IPS-NIHi7 (cell line): Measurements from ENCODE around the gene ARMC9.
"Not testable (repeated sequence)": the region's sequence is repeated elsewhere in the genome, so short reads cannot be mapped to it uniquely, and the experiment has no call there.

Source experiments
- DNase-seq: peaks from one replicate; pipeline ENCODE4 v3.0.0; 2012; ENCODE audit warnings: mixed read lengths; ENCODE audit errors: extremely low spot score

The ARMC9 gene

DNA sequence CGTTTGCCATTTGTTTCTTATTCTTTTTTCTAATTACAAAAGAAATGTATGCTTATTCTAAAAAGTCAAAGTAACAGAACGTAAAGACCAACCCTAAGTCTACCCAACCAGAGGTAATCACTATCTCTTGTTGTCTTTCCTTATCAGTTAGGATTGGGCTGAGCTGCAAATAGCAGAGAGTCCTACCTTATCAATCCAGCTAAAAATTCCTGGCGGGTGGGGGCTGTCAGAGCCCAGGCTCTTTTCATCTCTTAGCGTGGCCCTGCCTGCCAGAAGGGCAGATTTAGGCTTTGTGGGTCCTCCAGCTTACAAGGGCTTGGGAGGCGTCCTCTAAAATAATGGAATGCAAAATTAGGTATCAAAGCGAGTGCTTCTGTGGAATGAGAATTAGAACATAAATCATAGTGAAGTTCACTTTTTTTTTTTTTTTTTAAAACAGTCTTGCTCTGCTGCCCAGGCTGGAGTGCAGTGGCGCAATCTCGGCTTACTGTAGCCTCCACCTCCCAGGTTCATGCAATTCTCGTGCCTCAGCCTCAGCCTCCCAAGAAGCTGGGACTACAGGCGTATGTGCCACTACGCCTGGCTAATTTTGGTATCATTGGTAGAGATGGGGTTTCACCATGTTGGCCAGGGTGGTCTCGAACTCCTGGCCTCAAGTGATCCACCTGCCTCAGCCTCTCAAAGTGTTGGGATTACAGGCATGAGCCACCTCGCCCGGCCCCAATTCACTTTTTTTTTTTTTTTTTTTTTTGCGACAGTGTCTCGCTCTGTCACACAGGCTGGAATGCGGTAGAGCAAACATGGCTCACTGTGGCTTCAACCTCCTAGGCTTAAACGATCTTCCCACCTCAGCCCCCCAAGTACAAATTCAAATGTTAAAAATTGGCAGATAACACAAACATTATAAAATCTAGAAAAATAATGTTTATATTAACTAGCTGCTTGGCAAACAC, 139.7 kb downstream of the ARMC9 start:
- no peak for DNase-seq

DNA sequence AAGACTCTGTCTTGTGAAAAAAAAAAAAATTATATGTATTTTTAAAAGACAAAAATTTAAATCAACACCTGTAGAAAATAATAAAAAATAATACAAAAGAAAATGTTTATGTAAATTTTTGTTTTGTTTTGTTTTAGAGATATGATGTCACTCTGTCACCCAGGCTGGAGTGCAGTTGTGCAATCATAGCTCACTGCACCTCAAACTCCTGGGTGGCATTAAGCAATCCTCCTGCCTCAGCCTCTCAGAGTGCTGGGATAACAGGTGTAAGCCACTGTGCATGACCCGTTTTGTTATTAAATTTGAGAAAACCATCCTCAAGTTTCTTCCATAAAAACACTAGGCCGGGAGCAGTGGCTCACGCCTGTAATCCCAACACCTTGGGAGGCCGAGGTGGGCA, 140.9 kb downstream of the ARMC9 start:
- DNase-seq = no peak

DNA sequence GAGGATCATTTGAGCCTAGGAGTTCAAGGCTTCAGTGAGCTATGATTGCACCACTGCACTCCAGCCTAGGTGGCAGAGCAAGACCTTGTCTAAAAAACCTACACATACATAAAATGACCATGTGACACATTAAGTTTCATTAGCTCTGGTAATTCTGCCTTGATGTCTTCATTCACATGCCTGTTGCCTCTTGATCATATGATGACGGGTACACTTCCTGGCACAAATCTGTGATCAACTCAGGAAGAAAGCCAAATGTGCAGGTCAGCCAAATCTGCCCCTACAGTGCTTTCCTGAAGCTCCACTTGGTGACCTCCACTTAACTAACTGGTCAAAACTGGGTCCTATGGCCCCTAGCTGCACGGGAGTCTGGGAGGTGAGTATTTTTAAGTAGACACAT, 142.7 kb downstream of the ARMC9 start:
- DNase-seq = no peak

DNA sequence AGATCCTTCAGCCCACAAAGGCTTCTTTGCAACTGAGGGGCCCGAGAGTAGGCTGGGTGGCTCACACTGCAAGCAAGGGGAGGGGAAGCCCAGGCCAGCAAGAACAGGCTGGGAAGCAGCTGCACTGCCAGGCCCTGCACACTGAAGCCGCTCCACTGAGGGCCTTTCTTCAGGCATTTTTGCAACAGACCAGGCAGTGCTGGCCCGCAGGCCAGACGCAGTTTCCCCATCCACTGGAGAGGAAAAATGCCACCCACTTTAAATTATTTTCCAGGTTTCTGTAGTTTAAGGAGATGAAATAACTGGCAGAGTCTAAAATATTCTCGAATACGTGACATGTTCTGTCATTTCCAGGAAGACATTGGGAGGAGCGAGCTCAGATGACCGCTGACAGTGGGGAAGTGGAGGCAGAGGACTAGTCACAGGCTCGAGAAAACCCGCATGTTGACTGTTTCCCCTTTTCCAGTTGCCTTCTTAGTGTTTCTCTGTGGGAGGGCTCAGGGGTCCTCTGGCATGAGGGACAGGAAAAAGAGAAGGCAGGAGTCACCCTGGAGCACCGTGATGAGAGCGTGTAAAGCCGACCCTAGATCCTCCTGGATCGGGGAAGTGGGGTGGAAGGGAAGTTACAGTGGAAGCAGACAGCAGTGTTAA, 143.8 kb downstream of the ARMC9 start:
- DNase-seq = peak; percentile 26

DNA sequence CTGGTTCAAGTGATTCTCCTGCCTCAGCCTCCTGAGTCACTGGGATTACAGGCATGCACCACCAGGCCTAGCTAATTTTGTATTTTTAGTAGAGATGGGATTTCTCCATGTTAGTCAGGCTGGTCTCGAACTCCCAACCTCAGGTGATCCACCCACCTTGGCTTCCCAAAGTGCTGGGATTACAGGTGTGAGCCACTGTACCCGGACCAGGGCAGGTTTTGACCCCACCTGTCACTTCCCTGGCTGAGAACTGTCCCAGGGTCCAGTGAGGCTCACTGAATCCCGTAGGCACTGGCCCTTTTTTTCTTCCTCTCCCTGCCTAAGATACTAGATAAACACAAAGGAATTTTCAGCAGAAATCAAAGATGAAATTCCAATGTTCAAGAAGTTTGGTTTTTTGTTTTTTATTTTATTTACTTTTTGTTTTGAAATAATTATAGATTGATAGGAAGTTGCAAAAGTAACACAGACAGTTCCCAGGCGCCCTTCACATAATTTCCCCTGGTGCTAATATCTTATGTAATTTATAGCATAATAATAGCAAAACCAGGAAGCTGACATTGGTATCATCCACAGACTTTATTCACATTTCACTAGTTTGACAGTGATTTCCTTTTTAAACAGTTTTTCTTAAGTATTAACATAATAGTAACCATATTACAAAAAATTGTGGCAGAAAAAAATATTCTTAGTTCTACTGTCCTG, 144.7 kb downstream of the ARMC9 start:
- peak; percentile 3 for DNase-seq

DNA sequence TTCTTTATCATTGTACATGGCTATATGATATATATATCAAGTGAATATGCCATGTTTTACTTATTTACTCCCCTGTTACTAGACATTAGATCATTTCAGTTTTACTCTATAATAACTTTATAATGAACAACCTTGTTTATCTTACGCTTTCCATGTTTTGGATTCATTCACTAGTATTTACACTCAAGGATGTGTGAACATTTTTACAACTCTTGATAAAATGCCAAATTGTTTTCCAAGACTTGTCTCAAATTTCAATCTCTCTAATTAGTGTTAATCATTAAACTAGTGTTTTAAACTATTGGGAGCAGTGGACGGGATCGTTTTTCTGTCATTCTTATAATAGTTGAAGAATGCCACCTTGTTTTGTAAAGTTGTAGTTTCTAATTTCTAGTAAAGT, 145.6 kb downstream of the ARMC9 start:
- no peak for DNase-seq

DNA sequence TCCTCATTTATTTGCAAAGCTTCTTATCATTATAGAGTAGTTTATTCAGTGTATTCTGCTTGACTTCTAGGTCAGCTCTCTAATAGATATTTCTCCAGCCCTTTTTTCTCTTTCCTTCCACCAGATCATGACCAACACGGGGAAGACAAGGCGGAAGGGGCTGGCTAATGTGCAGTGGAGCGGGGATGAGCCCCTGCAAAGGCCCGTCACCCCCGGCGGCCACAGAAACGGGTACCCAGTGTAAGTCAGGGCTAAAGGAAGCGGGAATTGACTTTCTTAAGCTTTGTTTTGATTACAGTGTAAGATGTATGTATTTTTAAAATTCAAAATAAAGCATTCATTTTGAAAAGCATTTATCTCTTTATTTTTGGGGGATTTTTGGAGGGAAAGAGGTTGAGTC, 146.4 kb downstream of the ARMC9 start:
- DNase-seq = peak; percentile 7

DNA sequence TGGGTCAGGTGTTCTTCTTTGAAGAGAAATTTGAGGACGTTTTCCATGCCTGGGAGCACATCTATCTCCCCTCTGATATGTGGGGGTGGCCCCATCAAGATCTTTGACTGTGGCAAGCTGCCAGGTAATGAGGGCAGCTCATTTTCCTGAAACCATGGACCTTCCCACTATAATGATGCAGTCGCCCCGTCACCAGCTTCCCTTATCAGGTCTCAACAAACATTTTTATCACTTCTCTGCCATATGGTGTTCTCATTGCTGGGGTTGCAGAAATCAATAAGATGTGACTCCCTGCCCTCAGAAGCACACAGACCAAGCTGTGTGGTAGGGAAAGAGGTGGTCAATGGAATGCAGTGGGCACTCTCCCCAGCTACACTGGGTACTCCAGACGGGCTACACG, 148.7 kb downstream of the ARMC9 start:
- peak; percentile 3 for DNase-seq

DNA sequence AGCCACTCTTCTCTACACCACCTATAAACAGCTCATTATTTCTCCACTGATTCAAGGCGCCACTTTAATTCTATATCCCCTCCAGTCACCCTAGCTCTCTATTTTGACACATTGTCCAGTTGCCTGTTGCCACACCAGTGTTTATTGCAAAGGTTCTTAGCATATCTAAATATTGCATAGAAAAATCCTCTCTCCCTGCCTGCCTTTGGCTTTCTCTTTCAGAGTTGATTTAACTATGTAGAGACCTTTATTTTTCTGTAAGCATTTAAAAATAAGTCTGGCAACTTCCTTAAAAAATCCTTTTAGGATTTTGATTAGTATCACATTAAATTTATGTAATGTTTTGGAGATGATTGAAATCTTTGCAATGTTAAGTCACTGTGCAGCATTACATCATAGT, 149.2 kb downstream of the ARMC9 start:
- peak; percentile 0 for DNase-seq

DNA sequence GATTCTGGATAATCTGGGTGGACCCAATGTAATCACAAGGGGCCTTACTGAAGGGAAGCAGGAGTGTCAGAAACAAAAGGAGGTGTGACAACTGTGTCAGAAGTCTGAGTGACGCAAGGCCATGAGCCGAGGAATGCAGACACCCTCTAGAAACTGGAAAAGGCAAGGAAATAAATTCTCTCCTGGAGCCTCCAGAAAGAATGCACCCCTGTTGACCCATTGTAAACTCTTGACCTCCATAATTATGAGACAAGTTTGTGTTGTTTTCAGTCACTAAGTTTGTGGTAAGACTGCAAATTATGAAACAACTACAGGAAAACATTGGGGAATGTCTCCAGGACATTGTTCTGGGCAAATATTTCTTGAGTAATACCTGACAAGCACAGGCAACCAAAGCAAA, 149.7 kb downstream of the ARMC9 start:
- DNase-seq = peak; percentile 3

DNA sequence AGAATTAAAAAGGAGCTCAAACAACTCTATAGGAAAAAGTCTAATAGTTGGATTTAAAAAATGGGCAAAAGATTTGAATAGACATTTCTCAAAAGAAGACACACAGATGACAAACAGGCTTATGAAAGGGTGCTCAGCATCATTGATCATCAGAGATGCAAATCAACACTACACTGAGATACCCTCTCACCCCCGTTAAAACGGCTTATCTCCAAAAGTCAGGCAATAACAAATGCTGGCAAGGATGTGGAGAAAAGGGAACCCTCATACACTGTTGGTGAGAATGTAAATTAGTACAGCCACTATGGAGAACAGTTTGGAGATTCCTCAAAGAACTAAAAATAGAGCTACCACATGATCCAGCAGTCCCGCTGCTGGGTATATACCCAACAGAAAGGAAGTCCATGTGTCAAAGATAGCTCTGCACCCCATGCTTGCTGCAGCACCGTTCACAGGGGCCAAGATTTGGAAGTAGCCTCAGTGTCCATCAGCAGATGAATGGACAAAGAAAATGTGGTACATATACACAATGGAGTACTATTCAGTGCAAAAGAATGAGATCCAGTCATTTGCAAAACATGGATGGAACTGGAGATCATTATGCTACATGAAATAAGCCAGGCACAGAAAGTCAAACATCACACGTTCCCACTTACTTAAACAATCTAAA, 150.4 kb downstream of the ARMC9 start:
- DNase-seq = peak; percentile 1

DNA sequence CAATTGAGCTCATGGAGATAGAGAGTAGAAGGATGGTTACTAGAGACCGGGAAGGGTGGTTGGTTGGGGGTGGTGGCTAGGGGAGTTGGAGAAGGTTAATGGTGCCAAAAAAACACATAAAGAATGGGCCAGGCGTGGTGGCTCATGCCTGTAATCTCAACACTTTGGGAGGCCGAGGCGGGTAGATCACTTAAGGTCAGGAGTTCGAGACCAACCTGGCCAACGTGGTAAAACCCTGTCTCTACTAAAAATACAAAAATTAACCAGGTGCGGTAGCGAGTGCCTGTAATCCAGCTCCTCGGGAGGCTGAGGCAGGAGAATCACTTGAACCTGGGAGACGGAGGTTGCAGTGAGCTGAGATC, 150.9 kb downstream of the ARMC9 start:
- DNase-seq = not testable (repeated sequence)

DNA sequence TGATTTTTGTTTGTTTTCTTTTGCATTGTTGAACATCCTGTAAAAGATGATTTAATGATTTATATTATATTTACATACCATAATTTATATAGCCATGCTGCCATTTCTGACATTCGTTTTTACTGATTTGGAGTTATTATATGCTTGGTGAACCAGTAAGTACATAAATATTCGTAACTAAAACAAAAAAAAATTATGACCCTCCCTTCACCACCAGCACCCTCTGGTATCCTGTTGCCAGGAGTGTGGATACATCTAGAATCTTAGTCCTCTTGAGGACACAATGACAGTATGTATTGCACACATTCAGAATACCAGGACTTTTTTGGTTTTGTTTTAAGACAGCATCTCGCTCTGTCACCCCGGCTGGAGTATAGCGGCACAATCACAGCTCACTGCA, 153.2 kb downstream of the ARMC9 start:
- peak; percentile 1 for DNase-seq

DNA sequence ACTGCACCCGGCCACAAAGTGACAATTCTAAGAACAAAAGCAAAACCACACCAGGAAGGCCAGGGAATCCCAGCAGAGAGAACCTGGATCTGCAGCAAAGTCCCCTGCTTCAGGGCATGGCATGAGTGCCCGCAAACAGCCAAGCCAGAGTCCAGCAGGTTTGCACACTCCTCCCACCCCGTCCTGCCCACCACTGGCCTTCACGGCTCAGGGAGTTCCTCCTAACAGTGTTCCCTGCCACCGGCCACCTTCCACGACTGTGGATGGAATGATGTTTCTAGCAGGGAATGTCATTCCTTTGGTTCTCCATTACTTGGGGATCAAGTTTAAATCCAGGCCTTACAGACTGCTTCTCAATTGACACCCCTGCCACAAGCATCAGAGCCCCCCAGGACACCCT, 155.0 kb downstream of the ARMC9 start:
- DNase-seq = no peak

DNA sequence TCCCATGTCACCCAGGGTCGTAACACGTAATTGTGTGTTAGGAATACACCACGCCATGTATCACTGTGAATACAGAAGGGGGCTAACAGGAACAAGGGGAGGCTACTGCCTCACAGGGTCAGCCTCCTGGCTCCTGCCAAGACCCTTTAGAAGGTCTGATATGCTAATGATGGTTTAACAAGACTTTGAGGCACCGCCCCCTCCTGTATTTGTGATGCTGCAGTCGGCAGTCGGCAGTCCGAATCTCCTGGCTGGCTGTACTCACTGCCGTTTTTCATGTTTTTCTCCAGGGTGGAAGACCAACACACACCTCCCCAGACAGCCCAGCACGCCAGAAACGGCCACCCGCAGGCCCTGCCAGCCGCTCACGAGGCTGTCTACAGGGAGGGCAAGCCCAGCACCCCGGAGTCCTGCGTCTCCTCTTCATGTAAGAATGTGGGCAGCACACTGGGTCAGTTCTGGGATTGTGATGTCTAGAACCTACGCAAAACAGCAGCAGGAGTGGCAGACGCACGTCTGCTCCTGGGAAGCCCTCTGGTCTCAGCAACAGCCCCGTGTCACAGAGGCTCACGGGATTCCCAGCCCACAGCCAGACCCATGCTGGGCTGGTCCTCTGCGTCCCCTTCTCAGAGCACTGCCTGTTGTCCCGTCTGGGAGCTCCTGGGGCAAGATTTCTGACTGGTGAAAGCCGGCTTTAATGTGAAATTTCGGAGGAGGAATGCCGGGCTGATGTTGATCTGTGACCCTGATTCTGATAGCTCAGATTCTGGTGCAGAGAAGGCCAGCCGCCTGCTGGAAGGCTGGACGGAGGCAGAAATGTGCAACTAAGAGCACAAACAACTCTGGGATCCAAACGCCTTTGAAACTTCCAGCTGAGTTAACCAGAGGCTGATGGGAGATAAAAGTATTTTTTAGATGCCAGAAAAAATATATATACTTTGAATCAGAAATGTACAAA, 157.4 kb downstream of the ARMC9 start:
- no peak for DNase-seq

DNA sequence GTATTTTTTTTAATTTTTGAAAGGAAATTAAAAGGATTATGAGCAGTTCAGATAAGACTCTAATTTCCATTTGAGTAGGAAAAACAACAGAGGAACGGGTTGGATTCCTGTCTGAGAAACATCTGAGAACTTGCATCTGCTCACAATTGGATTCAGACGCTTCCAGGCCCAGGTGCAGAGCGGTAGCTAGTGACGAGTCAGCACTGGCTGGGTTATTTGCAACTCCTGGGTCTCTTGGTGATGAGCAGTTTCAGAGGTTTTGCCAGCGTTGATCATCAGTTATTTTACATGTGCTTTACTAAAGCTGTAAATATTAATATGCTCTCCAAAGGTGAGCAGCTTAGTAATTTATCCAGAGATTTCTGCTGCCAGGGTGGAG, 158.0 kb downstream of the ARMC9 start:
- DNase-seq = no peak

DNA sequence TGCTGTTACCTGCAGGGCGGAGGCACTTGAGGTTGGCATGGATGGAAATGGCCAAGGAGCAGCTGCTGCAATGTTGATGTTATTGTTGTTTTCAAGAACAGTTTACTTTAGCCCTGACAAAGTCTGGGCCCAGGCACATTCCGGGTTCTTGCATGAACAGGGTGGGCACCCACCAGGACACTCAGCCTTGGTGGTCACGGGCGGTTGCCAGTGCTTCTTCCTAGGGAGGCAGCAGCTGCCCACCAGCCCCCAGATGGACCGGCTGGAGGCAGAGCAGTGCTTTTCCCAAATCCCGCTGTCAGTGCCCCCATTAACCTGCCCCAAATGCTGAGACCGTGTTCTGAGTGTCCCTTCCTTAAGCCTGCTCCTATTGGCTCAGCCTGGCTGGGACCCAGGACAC, 158.6 kb downstream of the ARMC9 start:
- no peak for DNase-seq

DNA sequence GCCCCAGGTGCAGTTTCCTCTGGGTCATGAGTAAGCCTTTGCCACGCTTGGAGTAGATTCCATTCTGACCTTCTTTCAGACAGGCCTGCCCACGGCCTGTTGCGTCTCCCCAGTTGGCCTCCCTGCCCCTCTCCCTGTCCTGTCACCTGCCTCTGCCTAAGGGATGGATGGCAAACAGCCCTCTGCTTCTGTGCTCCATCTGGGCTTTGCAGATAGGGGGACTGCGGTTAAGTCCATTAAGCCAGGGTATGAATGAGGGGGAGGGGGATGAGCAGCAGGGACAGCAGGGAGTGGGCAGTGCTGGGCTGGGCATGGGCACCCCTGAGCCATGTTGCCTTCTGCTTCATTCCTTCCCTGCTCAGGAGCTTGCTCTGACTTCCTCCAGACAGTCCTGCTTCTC, 159.5 kb downstream of the ARMC9 start:
- DNase-seq = no peak

DNA sequence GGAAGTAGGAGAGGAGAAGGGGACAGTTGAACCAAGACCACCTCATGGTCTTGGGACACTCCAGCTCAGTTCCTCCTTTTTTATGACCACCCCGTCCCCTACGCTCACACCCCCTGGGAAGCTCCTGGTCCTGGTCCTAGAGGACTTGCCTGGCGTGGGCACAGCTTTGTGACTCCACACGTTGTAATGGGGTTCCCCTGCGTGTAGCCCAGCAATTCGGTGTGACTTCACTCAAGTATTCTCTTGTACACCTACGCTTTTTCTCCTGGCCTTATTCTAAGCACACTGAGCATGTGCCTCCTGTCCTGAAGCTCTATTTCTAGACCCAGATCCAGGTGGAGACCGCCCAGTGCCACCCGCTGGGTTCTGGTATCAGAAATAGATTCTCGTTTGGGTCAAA, 161.0 kb downstream of the ARMC9 start:
- no peak for DNase-seq

DNA sequence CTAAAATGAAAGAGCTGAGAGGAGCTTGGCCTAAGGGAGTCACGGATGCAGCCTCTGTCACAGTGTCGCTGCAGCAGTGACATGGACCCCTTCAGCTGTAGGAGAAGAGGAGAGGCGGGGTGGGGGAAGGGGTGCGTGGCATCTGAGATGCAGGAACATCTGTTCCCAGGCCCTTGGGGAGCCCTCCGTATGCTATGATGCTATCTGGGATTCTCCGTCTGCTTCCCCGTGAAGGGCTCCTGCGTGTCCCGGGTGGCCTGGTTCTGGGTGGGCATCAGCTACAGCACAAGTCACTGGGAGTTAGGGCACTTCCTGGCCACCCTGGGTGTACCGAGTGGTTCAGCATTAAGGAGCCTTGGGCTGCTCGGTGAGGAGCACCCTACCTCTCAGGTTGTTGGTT, 161.5 kb downstream of the ARMC9 start:
- no peak for DNase-seq

DNA sequence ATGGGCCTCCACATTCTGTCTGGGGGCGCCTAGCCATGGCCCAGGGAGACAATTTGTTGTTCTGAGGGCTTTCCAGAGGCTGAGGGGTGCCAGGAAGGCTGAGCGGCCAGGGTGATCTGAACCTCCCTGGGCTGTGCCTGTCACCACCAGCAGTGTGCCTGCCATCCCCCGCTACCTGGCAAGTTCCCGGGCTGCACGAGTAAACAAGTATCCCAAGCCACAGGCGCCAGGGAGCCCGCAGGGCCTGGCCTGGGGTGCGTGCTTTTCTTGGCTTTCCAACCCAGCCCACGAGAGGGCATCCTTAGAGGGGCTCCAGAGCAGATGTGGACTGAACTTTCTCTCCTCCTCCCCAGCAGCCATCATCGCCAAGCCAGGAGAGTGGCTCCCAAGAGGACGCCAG, 162.0 kb downstream of the ARMC9 start:
- peak; percentile 55 for DNase-seq
